SK-N-MC (cell line): Measurements from ENCODE around the gene RNF112.

Experiments
- EZH2 ChIP-seq: fragments of 200-600 bp; sonication (generic); IDR thresholded peaks from one replicate; pipeline ENCODE4 v1.6.1; 2017; ENCODE audit warnings: antibody characterized with exemption
- FOXP2 ChIP-seq: optimal IDR thresholded peaks from 2 replicates; pipeline ENCODE3; 2011; ENCODE audit warnings: mild to moderate bottlenecking, moderate library complexity; ENCODE audit not compliant: insufficient read depth; ENCODE audit errors: extremely low read length, control extremely low read depth
- POLR2AphosphoS5 ChIP-seq: IDR thresholded peaks from 2 replicates; pipeline ENCODE4 v1.6.1; 2012; ENCODE audit warnings: mild to moderate bottlenecking, low read depth, low read length, borderline replicate concordance

- no peak for TF ChIP-seq EZH2
- no peak for TF ChIP-seq POLR2AphosphoS5
- TF ChIP-seq FOXP2 = no peak
These were observed 31.7 kb downstream of the RNF112 start for GRCh38 chr17:19442731-19443130.
